HG03103 (cell line): ENCODE measurements around the gene VPS26A.
"Not testable (repeated sequence)": the region's sequence is repeated elsewhere in the genome, so short reads cannot be mapped to it uniquely, and the experiment has no call there.

Experiments used
- ATAC-seq: cut with Tn5 transposase; IDR thresholded peaks from one replicate; pipeline ENCODE4 v1.9.1; 2021; ENCODE audit warnings: low read depth; ENCODE audit not compliant: unreplicated experiment

The VPS26A gene

GRCh38 chr10:69101451-69102095 is 22.4 kb upstream of the VPS26A start:
- no peak for ATAC-seq

- ATAC-seq, result no peak
These were observed 21.5 kb upstream of the VPS26A start for GRCh38 chr10:69102440-69102839.

- no peak for ATAC-seq
These were observed 20.2 kb upstream of the VPS26A start for GRCh38 chr10:69103784-69104183.

GRCh38 chr10:69104994-69105790 is 18.8 kb upstream of the VPS26A start:
- ATAC-seq, result no peak

GRCh38 chr10:69107176-69107490 is 16.8 kb upstream of the VPS26A start:
- no peak for ATAC-seq

GRCh38 chr10:69107699-69108098 is 16.3 kb upstream of the VPS26A start:
- no peak for ATAC-seq

- no peak for ATAC-seq
These were observed 4.1 kb upstream of the VPS26A start for GRCh38 chr10:69119896-69120295.

- peak; percentile 51 for ATAC-seq
These were observed 652 bp upstream of the VPS26A start for GRCh38 chr10:69123306-69123746.

GRCh38 chr10:69124563-69125268 is 738 bp downstream of the VPS26A start:
- peak; percentile 15 for ATAC-seq

GRCh38 chr10:69125554-69125953 is 1.6 kb downstream of the VPS26A start:
- no peak for ATAC-seq

- no peak for ATAC-seq
These were observed 6.3 kb downstream of the VPS26A start for GRCh38 chr10:69130251-69130650.

GRCh38 chr10:69139961-69140360 is 16.0 kb downstream of the VPS26A start:
- ATAC-seq, result no peak

GRCh38 chr10:69141304-69141703 is 17.3 kb downstream of the VPS26A start:
- no peak for ATAC-seq

- ATAC-seq, result not testable (repeated sequence)
These were observed 18.1 kb downstream of the VPS26A start for GRCh38 chr10:69142074-69142473.

GRCh38 chr10:69142983-69143382 is 19.0 kb downstream of the VPS26A start:
- ATAC-seq, result no peak

GRCh38 chr10:69145329-69145728 is 21.4 kb downstream of the VPS26A start:
- ATAC-seq, result no peak

GRCh38 chr10:69145864-69146263 is 21.9 kb downstream of the VPS26A start:
- ATAC-seq, result no peak

GRCh38 chr10:69146759-69147158 is 22.8 kb downstream of the VPS26A start:
- ATAC-seq, result no peak

- ATAC-seq, result no peak
These were observed 28.0 kb downstream of the VPS26A start for GRCh38 chr10:69151984-69152383.

- ATAC-seq, result no peak
These were observed 29.2 kb downstream of the VPS26A start for GRCh38 chr10:69153227-69153626.

- ATAC-seq, result no peak
These were observed 36.8 kb downstream of the VPS26A start for GRCh38 chr10:69160809-69161241.

- no peak for ATAC-seq
These were observed 44.5 kb downstream of the VPS26A start for GRCh38 chr10:69168493-69168892.
